Skin of body (tissue), 3 donors: ENCODE results near the gene PRR4. TPM values are rescaled to one million over a fixed set of nuclear protein-coding genes. Genes with fewer than 3 reads are reported as not detected.

Experiments used
- DNase-seq: peaks from one replicate; lab custom pipeline; 2025; lab: John Stamatoyannopoulos, UW
- small RNA-seq: library from RNA; depleted of rRNA; stranded (forward); fragments of <200 nt; gene quantifications from one replicate; pipeline ENCODE3, GENCODE V24; 2014; ENCODE audit warnings: low replicate concordance
- total RNA-seq: library from RNA; depleted of rRNA; stranded (reverse); fragments of >200 nt; gene quantifications from one replicate; pipeline ENCODE4 v1.2.3, GENCODE V29; 2014

The PRR4 gene
- total RNA-seq, 1 donor from 2014 or later, result 1.6 TPM

- no peak for DNase-seq
Measured at GRCh38 chr12:10801741-10802140, 47.5 kb downstream of the PRR4 start.

Small RNA genes lying within 50 kb of the gene (small RNA-seq; reads per million reads assigned to genes)
- gene PRR4, result not detected

Other genes starting within 250 kb of the PRR4 start
- gene MAGOHB, start 235.9 kb downstream of the PRR4 start, total RNA-seq, result 27.0 TPM
- 0.39 TPM for gene STYK1, start 175.4 kb downstream of the PRR4 start, total RNA-seq
- gene YBX3, start 126.2 kb downstream of the PRR4 start, total RNA-seq, result 162 TPM
- gene TAS2R7, start 46.8 kb downstream of the PRR4 start, total RNA-seq, result not detected
- gene TAS2R8, start 42.2 kb downstream of the PRR4 start, total RNA-seq, result not detected
- not detected for gene TAS2R9, start 39.3 kb downstream of the PRR4 start, total RNA-seq
- 1.7 TPM for gene TAS2R10, start 23.1 kb downstream of the PRR4 start, total RNA-seq
- gene PRH1, start 34.8 kb upstream of the PRR4 start, total RNA-seq, result 46.6 TPM
- gene TAS2R13, start 60.1 kb upstream of the PRR4 start, total RNA-seq, result 6.2 TPM
- not detected for gene PRH2, start 79.8 kb upstream of the PRR4 start, total RNA-seq
- gene TAS2R14, start 89.8 kb upstream of the PRR4 start, total RNA-seq, result 6.8 TPM
- 6.1 TPM for gene TAS2R50, start 137.4 kb upstream of the PRR4 start, total RNA-seq
- gene TAS2R20, start 148.8 kb upstream of the PRR4 start, total RNA-seq, result 10.4 TPM
- gene TAS2R19, start 173.1 kb upstream of the PRR4 start, total RNA-seq, result 12.6 TPM
- 13.5 TPM for gene TAS2R31, start 181.9 kb upstream of the PRR4 start, total RNA-seq
- 7.0 TPM for gene TAS2R46, start 212.8 kb upstream of the PRR4 start, total RNA-seq
- gene TAS2R43, start 242.8 kb upstream of the PRR4 start, total RNA-seq, result 8.5 TPM